Activated CD4-positive, alpha-beta T cell treated with anti-CD3 and anti-CD28 coated beads for 36 hours (primary cell): ENCODE measurements around the gene PRDM1. TPM values are rescaled to one million over a fixed set of nuclear protein-coding genes. Genes with fewer than 3 reads are reported as not detected.
A peak's percentile ranks its signal among the peaks of the same experiment; 100 is the strongest.

Experiments used
- ATAC-seq: fragments of 200-7000 bp; cut with Tn5 transposase; one replicate; pipeline ENCODE4 v1.10.0; 2021; ENCODE audit warnings: mild to moderate bottlenecking, moderate library complexity
- CTCF ChIA-PET: fragments of 350-600 bp; sonication (Branson Sonifier 250); formaldehyde crosslinking; loops from one replicate; lab custom pipeline; 2021; ENCODE audit warnings: antibody characterized with exemption; lab: Charles Lee
- POLR2A ChIA-PET: fragments of 350-600 bp; sonication (Branson Sonifier 250); formaldehyde crosslinking; loops from one replicate; lab custom pipeline; 2021; ENCODE audit warnings: antibody characterized with exemption, inconsistent platforms; lab: Charles Lee
- DNase-seq: peaks from one replicate; pipeline ENCODE4 v3.0.0-alpha.2; 2020
- H3K27ac Mint-ChIP-seq: one replicate; pipeline ENCODE4 v1.8.0; 2021; ENCODE audit warnings: mixed read lengths
- H3K27me3 Mint-ChIP-seq: one replicate; pipeline ENCODE4 v1.8.0; 2021; ENCODE audit warnings: mixed read lengths
- H3K36me3 Mint-ChIP-seq: one replicate; pipeline ENCODE4 v1.8.0; 2021; ENCODE audit warnings: low read depth, mixed read lengths
- H3K4me1 Mint-ChIP-seq: one replicate; pipeline ENCODE4 v1.8.0; 2021; ENCODE audit warnings: mixed read lengths
- H3K4me3 Mint-ChIP-seq: one replicate; pipeline ENCODE4 v1.8.0; 2021; ENCODE audit warnings: mild to moderate bottlenecking, moderate library complexity, mixed read lengths
- H3K9me3 Mint-ChIP-seq: one replicate; pipeline ENCODE4 v1.8.0; 2021; ENCODE audit warnings: low read depth, mixed read lengths
- intact Hi-C, 2 experiments: fragments of 100-400 bp; cut with DNase I in 1 of 2; cut with micrococcal nuclease in 1 of 2; formaldehyde crosslinking; loops; one replicate each; pipeline versions ENCODE4 v1.14.2 to v1.15.1; 2022 to 2024; cut with DNase I, micrococcal nuclease
- total RNA-seq, 2 experiments: library from RNA; stranded (reverse); gene quantifications; one replicate each; pipeline ENCODE4 v1.2.3, GENCODE V29; 2021

Gene PRDM1
- total RNA-seq, 2 experiments from 2014 or later, result 20.1 to 35.6 TPM

GRCh38 chr6:106136845-106137244 lies 50.7 kb downstream of the PRDM1 start:
- peaks cover 4% of the 10 kb centered on the region for H3K27me3 Mint-ChIP-seq
- POLR2A ChIA-PET, result no interaction called here
- H3K27ac Mint-ChIP-seq, result no peak overlapping the region

GRCh38 chr6:106138151-106138550 lies 52.0 kb downstream of the PRDM1 start:
- H3K36me3 Mint-ChIP-seq, result no peaks in the 10 kb centered on the region
- peaks cover 4% of the 10 kb centered on the region for H3K27me3 Mint-ChIP-seq
- H3K4me1 Mint-ChIP-seq, result peaks cover 35% of the 10 kb centered on the region
- H3K4me3 Mint-ChIP-seq, result no peak overlapping the region
- intact Hi-C loops, result no loop called here
- CTCF ChIA-PET, result interaction anchor here (0.6 kb wide), 1 partner anchor 84 kb away, joined by 3 read pairs; no protein-coding TSS in a partner anchor
- ATAC-seq, result no peak
- DNase-seq, result no peak
- H3K27ac Mint-ChIP-seq, result no peak overlapping the region
- no peaks in the 10 kb centered on the region for H3K9me3 Mint-ChIP-seq
- POLR2A ChIA-PET, result no interaction called here

More at GRCh38 chr6:106136845-106137244, 50.7 kb downstream of the PRDM1 start:
- ATAC-seq, result no peak
- CTCF ChIA-PET, result no interaction called here
- Mint-ChIP-seq H3K4me3 (no peak overlapping the region), H3K9me3 (no peaks in the 10 kb centered on the region), H3K36me3 (no peaks in the 10 kb centered on the region), H3K4me1 (peaks cover 22% of the 10 kb centered on the region)
- no peak for DNase-seq
- intact Hi-C loops, result no loop called here

- peak; percentile 76 for DNase-seq
- Mint-ChIP-seq H3K36me3 (no peaks in the 10 kb centered on the region), H3K27me3 (peaks cover 2% of the 10 kb centered on the region), H3K4me1 (peaks cover 48% of the 10 kb centered on the region), H3K27ac (peak overlapping the region; percentile 85), H3K9me3 (no peaks in the 10 kb centered on the region), H3K4me3 (peak overlapping the region; percentile 26)
- peak; percentile 93 for ATAC-seq
- POLR2A ChIA-PET, result interaction anchor here (0.5 to 1.7 kb wide), 8 partner anchors 22 to 852 kb away, joined by 3 to 11 read pairs (median 3); no protein-coding TSS in a partner anchor
- CTCF ChIA-PET, result interaction anchor here (0.5 to 3.8 kb wide), 9 partner anchors 12 to 984 kb away, joined by 3 to 20 read pairs (median 5); no protein-coding TSS in a partner anchor
- intact Hi-C loops, result loop anchor here (1.0 to 2.0 kb wide), 5 partner anchors 23 to 43 kb away; no protein-coding TSS in a partner anchor
Measured at GRCh38 chr6:106141441-106142237, 55.5 kb downstream of the PRDM1 start.

GRCh38 chr6:106142876-106143431 lies 56.8 kb downstream of the PRDM1 start:
- intact Hi-C loops, result no loop called here
- CTCF ChIA-PET, result interaction anchor here (0.6 to 3.8 kb wide), 3 partner anchors 20 to 242 kb away, joined by 4 to 20 read pairs (median 12); no protein-coding TSS in a partner anchor
- ATAC-seq (no peak), DNase-seq (no peak)
- peaks cover 2% of the 10 kb centered on the region for H3K27me3 Mint-ChIP-seq
- peaks cover 49% of the 10 kb centered on the region for H3K4me1 Mint-ChIP-seq
- POLR2A ChIA-PET, result no interaction called here
- no peaks in the 10 kb centered on the region for H3K36me3 Mint-ChIP-seq
- H3K4me3 Mint-ChIP-seq, result no peak overlapping the region
- H3K9me3 Mint-ChIP-seq, result no peaks in the 10 kb centered on the region
- H3K27ac Mint-ChIP-seq, result no peak overlapping the region

- CTCF ChIA-PET, result interaction anchor here (3.8 kb wide), 1 partner anchor 79 kb away, joined by 20 read pairs; no protein-coding TSS in a partner anchor
- no peak overlapping the region for H3K27ac Mint-ChIP-seq
- ATAC-seq, result no peak
- H3K9me3 Mint-ChIP-seq, result no peaks in the 10 kb centered on the region
- H3K4me3 Mint-ChIP-seq, result no peak overlapping the region
- POLR2A ChIA-PET, result no interaction called here
- no peak for DNase-seq
- intact Hi-C loops, result loop anchor here in 1 of 2 experiments (2.0 kb wide), 1 partner anchor 21 kb away; no protein-coding TSS in a partner anchor
- peaks cover 2% of the 10 kb centered on the region for H3K27me3 Mint-ChIP-seq
- peaks cover 49% of the 10 kb centered on the region for H3K4me1 Mint-ChIP-seq
- H3K36me3 Mint-ChIP-seq, result no peaks in the 10 kb centered on the region
Measured at GRCh38 chr6:106143665-106144064, 57.5 kb downstream of the PRDM1 start.

- POLR2A ChIA-PET, result no interaction called here
- peaks cover 2% of the 10 kb centered on the region for H3K27me3 Mint-ChIP-seq
- H3K36me3 Mint-ChIP-seq, result no peaks in the 10 kb centered on the region
- no peak overlapping the region for H3K4me3 Mint-ChIP-seq
- ATAC-seq (no peak), DNase-seq (no peak)
- intact Hi-C loops, result loop anchor here in 1 of 2 experiments (2.0 kb wide), 1 partner anchor 20 kb away; no protein-coding TSS in a partner anchor
- H3K9me3 Mint-ChIP-seq, result no peaks in the 10 kb centered on the region
- peaks cover 61% of the 10 kb centered on the region for H3K4me1 Mint-ChIP-seq
- CTCF ChIA-PET, result no interaction called here
- no peak overlapping the region for H3K27ac Mint-ChIP-seq
Measured at GRCh38 chr6:106145144-106145543, 59.0 kb downstream of the PRDM1 start.

- Mint-ChIP-seq H3K9me3 (no peaks in the 10 kb centered on the region), H3K4me3 (no peak overlapping the region), H3K4me1 (peaks cover 56% of the 10 kb centered on the region), H3K27me3 (peaks cover 2% of the 10 kb centered on the region), H3K36me3 (no peaks in the 10 kb centered on the region), H3K27ac (no peak overlapping the region)
- ChIA-PET POLR2A (no interaction called here), CTCF (no interaction called here)
- intact Hi-C loops, result loop anchor here in 1 of 2 experiments (2.0 kb wide), 1 partner anchor 19 kb away; no protein-coding TSS in a partner anchor
- DNase-seq (peak; percentile 56), ATAC-seq (peak; percentile 9)
Measured at GRCh38 chr6:106145741-106146227, 59.6 kb downstream of the PRDM1 start.

- POLR2A ChIA-PET, result no interaction called here
- Mint-ChIP-seq H3K27ac (no peak overlapping the region), H3K27me3 (peaks cover 2% of the 10 kb centered on the region), H3K36me3 (no peaks in the 10 kb centered on the region), H3K9me3 (no peaks in the 10 kb centered on the region), H3K4me1 (peaks cover 49% of the 10 kb centered on the region), H3K4me3 (no peak overlapping the region)
- CTCF ChIA-PET, result interaction anchor here (1.2 to 2.1 kb wide), 2 partner anchors 10 to 17 kb away, joined by 4 to 5 read pairs; no protein-coding TSS in a partner anchor
- ATAC-seq (no peak), DNase-seq (no peak)
- intact Hi-C loops, result no loop called here
Measured at GRCh38 chr6:106146852-106147351, 60.8 kb downstream of the PRDM1 start.

- Mint-ChIP-seq H3K4me3 (no peak overlapping the region), H3K36me3 (no peaks in the 10 kb centered on the region), H3K4me1 (peaks cover 49% of the 10 kb centered on the region), H3K27ac (no peak overlapping the region), H3K27me3 (peaks cover 2% of the 10 kb centered on the region), H3K9me3 (peaks cover 2% of the 10 kb centered on the region)
- CTCF ChIA-PET, result interaction anchor here (2.1 kb wide), 1 partner anchor 9 kb away, joined by 5 read pairs; no protein-coding TSS in a partner anchor
- ATAC-seq (no peak), DNase-seq (no peak)
- POLR2A ChIA-PET, result no interaction called here
- intact Hi-C loops, result no loop called here
Measured at GRCh38 chr6:106147476-106147875, 61.3 kb downstream of the PRDM1 start.

GRCh38 chr6:106149472-106150069 lies 63.4 kb downstream of the PRDM1 start:
- Mint-ChIP-seq H3K4me3 (no peak overlapping the region), H3K36me3 (no peaks in the 10 kb centered on the region), H3K27me3 (peaks cover 2% of the 10 kb centered on the region), H3K27ac (peak overlapping the region; percentile 25), H3K9me3 (peaks cover 2% of the 10 kb centered on the region), H3K4me1 (peaks cover 39% of the 10 kb centered on the region)
- ChIA-PET CTCF (interaction anchor here (0.7 to 1.1 kb wide), 3 partner anchors 10 to 211 kb away, joined by 3 to 5 read pairs (median 4); no protein-coding TSS in a partner anchor), POLR2A (no interaction called here)
- DNase-seq (no peak), ATAC-seq (peak; percentile 30)
- intact Hi-C loops, result no loop called here
